K562 treated with DMSO at 1 percent for 4 hours (cell line): ENCODE measurements around the gene NBPF15. TPM values are rescaled to one million over a fixed set of nuclear protein-coding genes. Genes with fewer than 3 reads are reported as not detected.

ENCODE experiments used
- total RNA-seq: library from RNA; unstranded; fragments of 300-600 nt; gene quantifications from 2 replicates; pipeline ENCODE4 v1.2.3, GENCODE V29; 2022; ENCODE audit not compliant: insufficient read depth

Gene NBPF15
- total RNA-seq = 3.6 and 5.0 TPM in 2 replicates

GRCh38 chr1:144461136-144461759 is at the start of gene NBPF15:
Gene NBPF15 (minus strand): TSS chr1:144461669. CDS start chr1:144440003, 21,666 bp downstream.

Other genes starting within 250 kb of the NBPF15 start
- not detected in 2 replicates for gene PPIAL4E, start 88.0 kb downstream of the NBPF15 start, total RNA-seq
- not detected in 2 replicates for gene PPIAL4F, start 131.2 kb upstream of the NBPF15 start, total RNA-seq